ENCODE results near the gene RILPL2.

DNA sequence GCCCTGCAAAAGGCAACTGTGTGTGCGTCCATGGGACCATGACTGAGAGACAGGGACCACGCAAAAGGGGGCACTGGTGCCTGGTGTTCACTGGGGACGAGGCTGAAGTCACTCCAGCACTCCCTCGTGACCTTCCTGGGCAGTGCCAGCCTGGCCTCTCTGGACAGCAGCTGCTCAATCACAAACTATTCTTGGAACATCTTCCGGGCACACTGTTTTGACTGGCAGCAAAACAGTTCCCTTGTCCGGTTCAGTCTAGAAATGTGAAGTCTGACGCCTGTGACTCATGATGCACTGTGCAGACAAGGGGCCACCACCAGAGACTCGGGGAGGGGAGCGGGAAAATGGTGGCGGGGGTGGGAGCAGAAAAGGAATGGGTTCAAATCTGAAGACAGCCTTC is 42.3 kb upstream of the RILPL2 start:
- TF ChIP-seq CTCF (IDR thresholded peaks at IDR 0.05; ENCODE audit: insufficient read depth, low read depth, low read length) = no peak
- no peak for TF ChIP-seq EZH2 (IDR thresholded peaks at IDR 0.05; ENCODE audit: insufficient read depth, low read length)

All from astrocyte (in vitro differentiated cells and primary cell).